Mesenchymal stem cell (in vitro differentiated cells and primary cell): ENCODE measurements around the gene HORMAD2.

Experiments used
- DNase-seq: peaks from one replicate; pipeline ENCODE4 v3.0.0-alpha.2; 2013
- H2AFZ ChIP-seq: one replicate; pipeline ENCODE4 v1.6.1; 2013; ENCODE audit warnings: low read depth, mild to moderate bottlenecking, control low read depth, inconsistent platforms, low read length, moderate library complexity
- H2AK5ac ChIP-seq: 2 replicates; pipeline ENCODE4 v1.6.1; 2013; ENCODE audit warnings: low read length, moderate library complexity, mild to moderate bottlenecking, inconsistent platforms; ENCODE audit not compliant: severe bottlenecking
- H2BK120ac ChIP-seq: one replicate; pipeline ENCODE4 v1.6.1; 2013; ENCODE audit warnings: low read depth, mild to moderate bottlenecking, inconsistent platforms, low read length, moderate library complexity
- H2BK12ac ChIP-seq, 2 experiments: one replicate each; pipeline ENCODE4 v1.6.1; 2013; ENCODE audit warnings: inconsistent platforms in 2 of 2, low read length in 2 of 2, mild to moderate bottlenecking in 2 of 2, moderate library complexity in 2 of 2, control low read depth in 1 of 2
- H2BK15ac ChIP-seq: one replicate; pipeline ENCODE4 v1.6.1; 2013; ENCODE audit warnings: mild to moderate bottlenecking, low read depth, inconsistent platforms; ENCODE audit not compliant: poor library complexity, severe bottlenecking
- H2BK5ac ChIP-seq: 2 replicates; pipeline ENCODE4 v1.6.1; 2013; ENCODE audit warnings: low read depth, mild to moderate bottlenecking, low read length, control low read depth, inconsistent platforms; ENCODE audit not compliant: poor library complexity, severe bottlenecking
- H3K14ac ChIP-seq, 2 experiments: one replicate each; pipeline ENCODE4 v1.6.1; 2013; ENCODE audit warnings: inconsistent platforms in 2 of 2, low read length in 2 of 2, control low read depth in 1 of 2, mild to moderate bottlenecking in 1 of 2, moderate library complexity in 1 of 2
- H3K18ac ChIP-seq, 2 experiments: one replicate each; pipeline ENCODE4 v1.6.1; 2013; ENCODE audit warnings: inconsistent platforms in 2 of 2, low read length in 2 of 2, control low read depth in 1 of 2, low read depth in 1 of 2, mild to moderate bottlenecking in 1 of 2
- H3K23ac ChIP-seq, 2 experiments: one replicate each; pipeline ENCODE4 v1.6.1; 2013; ENCODE audit warnings: inconsistent platforms in 2 of 2, low read length in 2 of 2, mild to moderate bottlenecking in 2 of 2, moderate library complexity in 2 of 2, control low read depth in 1 of 2
- H3K27ac ChIP-seq: 2 replicates; pipeline ENCODE4 v1.5.1; 2013; ENCODE audit warnings: mild to moderate bottlenecking, moderate library complexity, low read length, control low read depth, inconsistent platforms; ENCODE audit not compliant: poor library complexity, severe bottlenecking
- H3K27me3 ChIP-seq, 2 experiments: 2 replicates each; pipeline versions ENCODE4 v1.6.1 to v1.7.0; 2013; ENCODE audit warnings: low read length in 2 of 2, mild to moderate bottlenecking in 2 of 2, moderate library complexity in 2 of 2, control low read depth in 1 of 2, inconsistent platforms in 1 of 2; ENCODE audit not compliant: control insufficient read depth in 1 of 2, insufficient read depth in 1 of 2
- H3K36me3 ChIP-seq, 2 experiments: 2 replicates each; pipeline versions ENCODE4 v1.6.1 to v1.7.0; 2013; ENCODE audit warnings: low read length in 2 of 2, control low read depth in 1 of 2, inconsistent platforms in 1 of 2, low read depth in 1 of 2, mild to moderate bottlenecking in 1 of 2; ENCODE audit not compliant: insufficient read depth in 2 of 2, control insufficient read depth in 1 of 2
- H3K4ac ChIP-seq, 2 experiments: one replicate each; pipeline ENCODE4 v1.6.1; 2013; ENCODE audit warnings: inconsistent platforms in 2 of 2, low read length in 2 of 2, mild to moderate bottlenecking in 2 of 2, moderate library complexity in 2 of 2, control low read depth in 1 of 2, low read depth in 1 of 2
- H3K4me1 ChIP-seq: 2 replicates; pipeline ENCODE4 v1.6.1; 2013; ENCODE audit warnings: low read depth, low read length, control low read depth; ENCODE audit not compliant: control insufficient read depth, insufficient read depth
- H3K4me2 ChIP-seq: 2 replicates; pipeline ENCODE4 v1.6.1; 2013; ENCODE audit warnings: low read length, mild to moderate bottlenecking, inconsistent platforms; ENCODE audit not compliant: poor library complexity, severe bottlenecking
- H3K4me3 ChIP-seq, 2 experiments: 2 replicates each; pipeline versions ENCODE4 v1.5.1 to v1.7.0; 2013; ENCODE audit warnings: low read length in 2 of 2, mild to moderate bottlenecking in 2 of 2, control low read depth in 1 of 2, low read depth in 1 of 2; ENCODE audit not compliant: insufficient read depth in 1 of 2
- H3K79me1 ChIP-seq: replicated peaks from 2 replicates; pipeline ENCODE4 v1.6.1; 2013; ENCODE audit warnings: mild to moderate bottlenecking, control low read depth, low read length, inconsistent platforms; ENCODE audit not compliant: poor library complexity, severe bottlenecking
- H3K9ac ChIP-seq: 2 replicates; pipeline ENCODE4 v1.7.0; 2013; ENCODE audit warnings: mild to moderate bottlenecking, low read length, moderate library complexity
- H3K9me3 ChIP-seq: 2 replicates; pipeline ENCODE4 v1.7.0; 2013; ENCODE audit warnings: mild to moderate bottlenecking, low read length; ENCODE audit not compliant: control insufficient read depth
- H4K8ac ChIP-seq: one replicate; pipeline ENCODE4 v1.6.1; 2013; ENCODE audit warnings: inconsistent platforms, mild to moderate bottlenecking, low read length, moderate library complexity
- H4K91ac ChIP-seq: one replicate; pipeline ENCODE4 v1.6.1; 2013; ENCODE audit warnings: mild to moderate bottlenecking, low read length, inconsistent platforms
- WGBS: methylation state at CpG from one replicate; pipeline ENCODE4 v1.1.7; 2013; ENCODE audit warnings: mixed read lengths; 5-methylcytosine and 5-hydroxymethylcytosine counted together

HORMAD2 gene

DNA sequence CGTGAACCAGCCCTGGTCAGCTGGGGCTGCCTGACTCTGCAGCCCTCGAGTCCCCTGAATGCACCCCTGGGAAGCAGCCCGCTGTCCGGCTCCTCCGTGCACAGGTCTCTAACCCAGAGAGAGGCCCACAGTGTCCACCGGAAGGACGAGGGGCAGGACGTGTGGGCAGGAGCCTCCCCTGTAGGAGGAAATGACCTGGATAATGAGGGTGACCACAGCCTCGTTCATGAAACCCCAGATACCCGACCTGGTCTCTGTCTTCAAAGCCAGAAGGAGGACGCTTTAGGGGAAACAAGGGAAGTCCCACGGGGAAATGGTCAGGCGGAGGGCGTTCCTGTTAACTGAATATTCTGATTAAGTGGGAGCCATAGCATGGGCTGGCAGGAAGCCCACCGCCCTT, 143.0 kb downstream of the HORMAD2 start:
- no peak overlapping the region for H2AFZ ChIP-seq
- 82% methylated on average over 15 of the region's 15 CpGs for WGBS
- H3K23ac ChIP-seq, result no peak overlapping the region
- H3K27me3 ChIP-seq, result peaks cover 0 to 41% of the 10 kb centered on the region in 2 experiments
- H2BK12ac ChIP-seq, result peak overlapping the region in 1 of 2 experiments; percentile 2
- H3K79me1 ChIP-seq, result no peaks in the 10 kb centered on the region
- H2BK5ac ChIP-seq, result no peak overlapping the region
- no peaks in the 10 kb centered on the region for H3K36me3 ChIP-seq
- peaks cover 3% of the 10 kb centered on the region for H3K9me3 ChIP-seq
- DNase-seq, result no peak
- H3K14ac ChIP-seq, result peak overlapping the region in 1 of 2 experiments; percentile 9
- H3K4me1 ChIP-seq, result peaks cover 19% of the 10 kb centered on the region
- peak overlapping the region; percentile 33 for H2AK5ac ChIP-seq
- peak overlapping the region; percentile 73 for H2BK15ac ChIP-seq
- H3K4me3 ChIP-seq, result no peak overlapping the region
- no peak overlapping the region for H3K9ac ChIP-seq
- no peak overlapping the region for H4K91ac ChIP-seq
- no peak overlapping the region for H3K4ac ChIP-seq
- peak overlapping the region in 1 of 2 experiments; percentile 29 for H3K18ac ChIP-seq
- no peak overlapping the region for H3K4me2 ChIP-seq
- no peak overlapping the region for H4K8ac ChIP-seq
- no peak overlapping the region for H2BK120ac ChIP-seq
- H3K27ac ChIP-seq, result no peak overlapping the region

DNA sequence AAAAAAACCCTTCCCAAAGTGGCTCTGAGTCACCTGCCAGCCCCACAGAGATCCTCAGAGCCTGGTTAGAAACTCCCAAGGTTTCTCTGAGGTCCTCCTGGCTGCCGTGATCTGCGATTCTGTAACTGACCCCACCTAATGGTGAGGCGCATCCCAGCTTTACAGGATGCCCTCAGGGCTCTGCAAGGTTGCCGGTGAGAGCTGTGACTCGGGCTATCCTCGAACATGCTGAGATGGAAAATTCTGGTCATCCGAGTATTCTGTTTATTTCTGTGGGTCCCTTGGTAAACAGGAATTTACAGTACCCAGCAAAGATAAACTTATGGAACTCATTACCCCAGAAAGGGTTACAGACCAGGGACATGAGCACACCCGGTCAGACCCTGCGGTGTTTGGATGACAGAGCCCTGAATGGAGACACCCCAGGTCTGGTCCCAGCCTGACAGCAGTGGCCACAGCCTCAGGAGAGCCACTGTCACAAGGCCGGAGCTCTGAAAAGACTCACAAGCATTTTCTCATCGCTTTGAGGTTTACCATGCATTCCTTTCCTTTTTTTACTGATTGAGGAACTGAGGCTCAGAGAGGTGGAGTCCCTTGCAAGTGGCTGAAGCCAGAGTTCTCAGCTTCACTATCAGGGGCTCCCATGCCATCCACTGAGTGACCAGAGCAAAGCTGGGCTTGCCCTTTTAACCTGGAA, 144.0 kb downstream of the HORMAD2 start:
- no peak overlapping the region for H3K4me2 ChIP-seq
- DNase-seq, result peak; percentile 92
- no peaks in the 10 kb centered on the region for H3K79me1 ChIP-seq
- peak overlapping the region; percentile 92 for H2AK5ac ChIP-seq
- H3K4me1 ChIP-seq, result peaks cover 25% of the 10 kb centered on the region
- no peak overlapping the region for H4K91ac ChIP-seq
- H2AFZ ChIP-seq, result no peak overlapping the region
- H3K23ac ChIP-seq, result no peak overlapping the region
- no peak overlapping the region for H3K4me3 ChIP-seq
- peak overlapping the region; percentile 49 for H2BK15ac ChIP-seq
- peak overlapping the region; percentile 27 for H4K8ac ChIP-seq
- no peak overlapping the region for H2BK120ac ChIP-seq
- H3K18ac ChIP-seq, result peak overlapping the region in 1 of 2 experiments; percentile 54
- H3K14ac ChIP-seq, result no peak overlapping the region
- no peak overlapping the region for H2BK5ac ChIP-seq
- H3K36me3 ChIP-seq, result no peaks in the 10 kb centered on the region
- 34% methylated on average over 11 of the region's 11 CpGs for WGBS
- H2BK12ac ChIP-seq, result peak overlapping the region; percentile 45 to 55
- no peak overlapping the region for H3K4ac ChIP-seq
- peaks cover 0 to 41% of the 10 kb centered on the region in 2 experiments for H3K27me3 ChIP-seq
- peak overlapping the region; percentile 58 for H3K27ac ChIP-seq
- peaks cover 3% of the 10 kb centered on the region for H3K9me3 ChIP-seq
- no peak overlapping the region for H3K9ac ChIP-seq

DNA sequence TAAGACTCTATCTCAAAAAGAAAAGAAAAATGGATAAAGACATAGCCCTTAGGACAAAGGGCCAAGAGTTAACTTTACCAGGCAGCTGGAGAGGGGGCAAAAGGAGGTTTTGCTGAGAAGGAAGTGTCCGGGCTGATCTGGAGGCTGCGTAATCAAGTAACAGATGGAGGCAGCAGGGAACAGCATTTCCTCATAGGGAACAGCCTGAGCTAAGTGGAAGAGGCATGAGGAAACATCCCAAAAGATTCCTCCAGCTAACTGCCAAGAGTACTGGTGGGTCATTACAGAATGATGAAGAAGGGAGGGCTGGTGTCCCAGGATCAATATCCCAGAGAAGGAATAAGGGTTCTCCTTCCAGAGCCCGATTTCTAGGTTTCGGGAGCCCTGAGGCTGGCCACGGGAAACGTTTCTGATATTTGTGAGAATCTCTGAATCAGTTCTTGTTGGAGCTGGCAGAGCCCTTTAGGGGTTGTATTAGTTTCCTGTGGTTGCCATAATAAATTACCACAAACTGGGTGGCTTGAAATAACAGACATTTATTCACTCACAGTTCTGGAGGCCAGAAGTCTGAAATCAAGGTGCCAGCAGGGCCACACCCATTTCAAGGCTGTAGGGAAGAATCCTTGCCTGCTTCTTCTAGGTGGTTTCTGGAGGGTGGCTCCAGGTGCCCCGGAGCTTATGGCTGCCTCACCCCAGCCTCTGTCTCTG, 145.1 kb downstream of the HORMAD2 start:
- peaks cover 0 to 32% of the 10 kb centered on the region in 2 experiments for H3K27me3 ChIP-seq
- 95% methylated on average over 4 of the region's 7 CpGs for WGBS

DNA sequence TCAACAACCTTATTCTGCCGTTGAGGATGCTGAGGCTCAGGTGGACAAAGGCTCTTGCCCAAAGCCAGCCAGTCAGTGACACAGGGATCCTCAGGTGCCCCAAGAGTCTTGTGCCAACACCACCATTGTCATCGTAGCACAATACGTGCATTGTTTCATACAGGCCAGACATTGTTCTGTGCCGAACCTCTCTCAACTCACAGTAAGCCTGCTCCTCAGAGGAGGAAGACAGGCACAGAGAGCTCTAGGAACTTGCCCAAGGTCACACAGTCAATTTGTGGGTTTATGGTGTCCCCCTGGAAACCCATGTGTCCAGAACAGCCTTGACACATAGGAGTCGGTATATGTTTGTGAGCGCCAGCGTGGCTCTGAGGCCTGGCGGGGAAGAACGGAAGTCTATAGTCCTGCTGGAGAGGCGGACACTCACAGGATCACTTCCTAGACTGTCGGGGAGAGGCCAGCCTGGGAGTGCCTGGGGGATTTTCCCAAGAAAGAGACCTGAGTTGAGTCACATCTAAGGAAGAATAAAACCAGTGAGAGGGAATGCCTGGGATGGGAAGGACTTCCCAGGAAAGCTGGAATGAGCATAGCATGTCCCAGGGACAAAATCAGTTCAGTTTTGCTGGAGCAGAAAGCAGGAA, 146.0 kb downstream of the HORMAD2 start:
- no peak overlapping the region for H2BK15ac ChIP-seq
- H3K9me3 ChIP-seq, result peaks cover 3% of the 10 kb centered on the region
- H3K27ac ChIP-seq, result peak overlapping the region; percentile 61
- peak overlapping the region; percentile 11 to 31 for H3K4ac ChIP-seq
- no peak overlapping the region for H3K4me3 ChIP-seq
- 88% methylated on average over 11 of the region's 11 CpGs for WGBS
- no peak overlapping the region for H3K4me2 ChIP-seq
- peaks cover 25% of the 10 kb centered on the region for H3K4me1 ChIP-seq
- H3K27me3 ChIP-seq, result peaks cover 0 to 24% of the 10 kb centered on the region in 2 experiments
- DNase-seq, result peak; percentile 71
- H2BK12ac ChIP-seq, result peak overlapping the region in 1 of 2 experiments; percentile 70
- H3K36me3 ChIP-seq, result no peaks in the 10 kb centered on the region
- H2BK120ac ChIP-seq, result no peak overlapping the region
- H4K8ac ChIP-seq, result no peak overlapping the region
- no peak overlapping the region for H4K91ac ChIP-seq
- no peaks in the 10 kb centered on the region for H3K79me1 ChIP-seq
- H3K18ac ChIP-seq, result no peak overlapping the region
- no peak overlapping the region for H2BK5ac ChIP-seq
- no peak overlapping the region for H2AFZ ChIP-seq
- no peak overlapping the region for H3K14ac ChIP-seq
- H3K9ac ChIP-seq, result no peak overlapping the region
- H3K23ac ChIP-seq, result no peak overlapping the region
- H2AK5ac ChIP-seq, result peak overlapping the region; percentile 73

More for the DNA sequence above, 145.1 kb downstream of the HORMAD2 start:
- Histone ChIP-seq H2AFZ (no peak overlapping the region), H2AK5ac (peak overlapping the region; percentile 93), H3K9me3 (peaks cover 3% of the 10 kb centered on the region), H3K4me2 (no peak overlapping the region), H2BK12ac (peak overlapping the region in 1 of 2 experiments; percentile 29), H3K9ac (no peak overlapping the region), H3K79me1 (no peaks in the 10 kb centered on the region), H3K23ac (no peak overlapping the region), H3K4me1 (peaks cover 25% of the 10 kb centered on the region), H2BK5ac (no peak overlapping the region), H3K36me3 (no peaks in the 10 kb centered on the region), H4K91ac (no peak overlapping the region), H3K18ac (no peak overlapping the region), H2BK15ac (no peak overlapping the region), H3K14ac (no peak overlapping the region), H3K4ac (no peak overlapping the region), H4K8ac (no peak overlapping the region), H2BK120ac (no peak overlapping the region), H3K27ac (no peak overlapping the region), H3K4me3 (no peak overlapping the region)
- DNase-seq, result no peak
